HL-60 (cell line): ENCODE measurements around the gene LYAR.

ENCODE experiments used
- DNase-seq, 2 experiments: peaks; one replicate each; pipeline ENCODE4 v3.0.0-alpha.2; 2010 to 2020; ENCODE audit warnings: low read depth in 1 of 2, low spot score in 1 of 2
- H3K27ac ChIP-seq: fragments of 250-450 bp; sonication (Bioruptor Pico); replicated peaks from 2 replicates; pipeline ENCODE4 v1.5.1; 2020; ENCODE audit warnings: mild to moderate bottlenecking, moderate library complexity
- H3K27me3 ChIP-seq: fragments of 250-450 bp; sonication (Bioruptor Pico); 2 replicates; pipeline ENCODE4 v1.5.1; 2021; ENCODE audit warnings: mild to moderate bottlenecking, moderate library complexity; ENCODE audit not compliant: insufficient read depth, poor library complexity, severe bottlenecking
- H3K4me3 ChIP-seq: replicated peaks from 2 replicates; pipeline ENCODE4 v1.5.1; 2011; ENCODE audit warnings: mild to moderate bottlenecking, control low read depth, low read length; ENCODE audit not compliant: insufficient read depth
- GABPA ChIP-seq: IDR thresholded peaks from 2 replicates; pipeline ENCODE4 v1.6.1; 2012; ENCODE audit warnings: low read depth
- POLR2AphosphoS5 ChIP-seq: IDR thresholded peaks from 2 replicates; pipeline ENCODE4 v1.6.1; 2012; ENCODE audit warnings: low read depth
- SPI1 ChIP-seq: IDR thresholded peaks from 2 replicates; pipeline ENCODE4 v1.6.1; 2012; ENCODE audit warnings: low read depth, mild to moderate bottlenecking, borderline replicate concordance
- TF ChIP-seq, protein P1 (sequence below): IDR thresholded peaks from one replicate; pipeline ENCODE4 v1.5.1; 2011; ENCODE audit warnings: low read length, control low read depth, inconsistent platforms; ENCODE audit not compliant: insufficient read depth
- TF ChIP-seq, protein P2 (sequence below): IDR thresholded peaks from 2 replicates; pipeline ENCODE4 v1.6.1; 2012; ENCODE audit warnings: low read depth; ENCODE audit not compliant: insufficient replicate concordance

Gene LYAR

DNA sequence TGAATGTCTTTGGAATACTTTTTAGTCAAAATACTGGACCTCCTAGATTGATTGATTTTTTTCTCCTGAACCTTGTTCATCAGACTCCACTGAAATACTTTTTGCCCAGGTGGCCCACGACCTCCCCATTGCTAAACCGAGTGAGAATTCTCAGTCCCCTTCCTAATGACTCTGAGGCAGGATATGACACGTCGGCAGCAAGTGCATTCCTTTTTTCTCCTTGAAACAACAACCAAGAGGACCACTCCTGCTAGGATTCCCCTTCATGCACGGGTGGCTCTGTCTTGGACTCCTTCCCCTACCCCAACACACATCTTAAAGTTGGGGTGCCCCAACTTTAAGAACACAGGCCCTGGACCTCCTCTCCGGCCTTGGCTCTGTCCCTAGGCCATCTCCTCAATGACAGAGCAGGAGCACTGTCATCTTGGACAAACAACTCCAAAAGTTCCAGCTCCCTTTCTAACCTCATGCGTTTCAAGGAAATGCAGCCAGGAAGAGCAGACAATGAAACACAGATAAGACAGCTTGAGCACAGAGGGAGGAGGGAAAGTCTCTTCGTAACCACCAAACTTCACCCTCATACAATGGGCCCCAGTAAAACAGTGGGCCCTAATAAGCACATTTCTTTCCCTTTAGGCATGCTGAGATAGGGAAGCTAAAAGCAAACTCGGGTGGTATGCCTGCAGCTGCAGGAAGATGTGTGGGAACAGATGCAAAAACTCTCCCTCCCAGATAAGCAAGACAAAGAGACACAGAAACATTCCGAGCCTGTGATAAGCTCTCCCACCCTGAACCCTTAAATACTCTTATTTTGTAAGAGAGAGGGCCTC lies 34.0 kb upstream of the LYAR start:
- H3K27me3 ChIP-seq, result no peaks in the 10 kb centered on the region
- no peak overlapping the region for H3K4me3 ChIP-seq
- H3K27ac ChIP-seq, result no peak overlapping the region
- TF ChIP-seq POLR2AphosphoS5, result no peak
- TF ChIP-seq GABPA, result no peak
- no peak for TF ChIP-seq SPI1
- TF ChIP-seq, protein P1, sequence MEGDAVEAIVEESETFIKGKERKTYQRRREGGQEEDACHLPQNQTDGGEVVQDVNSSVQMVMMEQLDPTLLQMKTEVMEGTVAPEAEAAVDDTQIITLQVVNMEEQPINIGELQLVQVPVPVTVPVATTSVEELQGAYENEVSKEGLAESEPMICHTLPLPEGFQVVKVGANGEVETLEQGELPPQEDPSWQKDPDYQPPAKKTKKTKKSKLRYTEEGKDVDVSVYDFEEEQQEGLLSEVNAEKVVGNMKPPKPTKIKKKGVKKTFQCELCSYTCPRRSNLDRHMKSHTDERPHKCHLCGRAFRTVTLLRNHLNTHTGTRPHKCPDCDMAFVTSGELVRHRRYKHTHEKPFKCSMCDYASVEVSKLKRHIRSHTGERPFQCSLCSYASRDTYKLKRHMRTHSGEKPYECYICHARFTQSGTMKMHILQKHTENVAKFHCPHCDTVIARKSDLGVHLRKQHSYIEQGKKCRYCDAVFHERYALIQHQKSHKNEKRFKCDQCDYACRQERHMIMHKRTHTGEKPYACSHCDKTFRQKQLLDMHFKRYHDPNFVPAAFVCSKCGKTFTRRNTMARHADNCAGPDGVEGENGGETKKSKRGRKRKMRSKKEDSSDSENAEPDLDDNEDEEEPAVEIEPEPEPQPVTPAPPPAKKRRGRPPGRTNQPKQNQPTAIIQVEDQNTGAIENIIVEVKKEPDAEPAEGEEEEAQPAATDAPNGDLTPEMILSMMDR, result no peak
- TF ChIP-seq, protein P2, sequence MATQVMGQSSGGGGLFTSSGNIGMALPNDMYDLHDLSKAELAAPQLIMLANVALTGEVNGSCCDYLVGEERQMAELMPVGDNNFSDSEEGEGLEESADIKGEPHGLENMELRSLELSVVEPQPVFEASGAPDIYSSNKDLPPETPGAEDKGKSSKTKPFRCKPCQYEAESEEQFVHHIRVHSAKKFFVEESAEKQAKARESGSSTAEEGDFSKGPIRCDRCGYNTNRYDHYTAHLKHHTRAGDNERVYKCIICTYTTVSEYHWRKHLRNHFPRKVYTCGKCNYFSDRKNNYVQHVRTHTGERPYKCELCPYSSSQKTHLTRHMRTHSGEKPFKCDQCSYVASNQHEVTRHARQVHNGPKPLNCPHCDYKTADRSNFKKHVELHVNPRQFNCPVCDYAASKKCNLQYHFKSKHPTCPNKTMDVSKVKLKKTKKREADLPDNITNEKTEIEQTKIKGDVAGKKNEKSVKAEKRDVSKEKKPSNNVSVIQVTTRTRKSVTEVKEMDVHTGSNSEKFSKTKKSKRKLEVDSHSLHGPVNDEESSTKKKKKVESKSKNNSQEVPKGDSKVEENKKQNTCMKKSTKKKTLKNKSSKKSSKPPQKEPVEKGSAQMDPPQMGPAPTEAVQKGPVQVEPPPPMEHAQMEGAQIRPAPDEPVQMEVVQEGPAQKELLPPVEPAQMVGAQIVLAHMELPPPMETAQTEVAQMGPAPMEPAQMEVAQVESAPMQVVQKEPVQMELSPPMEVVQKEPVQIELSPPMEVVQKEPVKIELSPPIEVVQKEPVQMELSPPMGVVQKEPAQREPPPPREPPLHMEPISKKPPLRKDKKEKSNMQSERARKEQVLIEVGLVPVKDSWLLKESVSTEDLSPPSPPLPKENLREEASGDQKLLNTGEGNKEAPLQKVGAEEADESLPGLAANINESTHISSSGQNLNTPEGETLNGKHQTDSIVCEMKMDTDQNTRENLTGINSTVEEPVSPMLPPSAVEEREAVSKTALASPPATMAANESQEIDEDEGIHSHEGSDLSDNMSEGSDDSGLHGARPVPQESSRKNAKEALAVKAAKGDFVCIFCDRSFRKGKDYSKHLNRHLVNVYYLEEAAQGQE, result no peak
- no peak for DNase-seq

DNA sequence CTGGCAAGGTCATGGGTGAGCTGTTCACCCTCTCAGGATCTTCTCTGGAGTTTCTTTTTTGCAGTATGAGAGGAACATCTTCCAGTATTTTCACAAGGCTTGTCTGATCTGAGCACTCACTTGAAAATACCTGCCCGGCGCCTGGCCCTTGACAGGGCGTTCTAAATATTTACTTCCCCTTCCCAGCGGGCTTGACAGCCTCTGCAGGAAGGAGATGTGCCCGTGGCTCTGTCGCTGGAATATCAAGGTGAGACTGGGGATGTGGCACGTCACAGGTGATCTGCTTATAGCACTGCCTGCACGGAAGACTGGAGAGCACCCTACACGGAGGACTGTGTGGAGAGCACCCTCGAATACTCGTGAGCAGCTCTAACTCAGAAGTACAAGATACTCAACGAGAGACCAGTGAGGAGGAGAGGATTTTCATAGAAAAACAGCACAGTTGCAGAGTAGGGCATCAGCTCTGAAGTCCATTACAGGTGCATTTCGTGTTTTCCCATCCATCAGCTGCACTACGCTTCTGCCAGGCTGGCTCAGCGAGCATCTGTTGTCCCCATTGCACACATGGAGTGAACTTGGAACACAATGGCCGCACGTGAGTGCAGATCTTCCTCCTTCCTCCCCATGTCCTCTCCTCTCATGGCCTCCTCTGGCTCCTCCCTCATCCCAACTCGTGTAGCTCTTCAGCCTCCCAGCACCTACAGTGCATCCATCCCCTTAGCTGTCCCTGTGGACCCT lies 32.2 kb upstream of the LYAR start:
- H3K27ac ChIP-seq, result no peak overlapping the region
- TF ChIP-seq, protein P2, result no peak
- no peak for TF ChIP-seq GABPA
- TF ChIP-seq SPI1, result no peak
- TF ChIP-seq POLR2AphosphoS5, result no peak
- TF ChIP-seq, protein P1, result no peak
- no peak for DNase-seq

DNA sequence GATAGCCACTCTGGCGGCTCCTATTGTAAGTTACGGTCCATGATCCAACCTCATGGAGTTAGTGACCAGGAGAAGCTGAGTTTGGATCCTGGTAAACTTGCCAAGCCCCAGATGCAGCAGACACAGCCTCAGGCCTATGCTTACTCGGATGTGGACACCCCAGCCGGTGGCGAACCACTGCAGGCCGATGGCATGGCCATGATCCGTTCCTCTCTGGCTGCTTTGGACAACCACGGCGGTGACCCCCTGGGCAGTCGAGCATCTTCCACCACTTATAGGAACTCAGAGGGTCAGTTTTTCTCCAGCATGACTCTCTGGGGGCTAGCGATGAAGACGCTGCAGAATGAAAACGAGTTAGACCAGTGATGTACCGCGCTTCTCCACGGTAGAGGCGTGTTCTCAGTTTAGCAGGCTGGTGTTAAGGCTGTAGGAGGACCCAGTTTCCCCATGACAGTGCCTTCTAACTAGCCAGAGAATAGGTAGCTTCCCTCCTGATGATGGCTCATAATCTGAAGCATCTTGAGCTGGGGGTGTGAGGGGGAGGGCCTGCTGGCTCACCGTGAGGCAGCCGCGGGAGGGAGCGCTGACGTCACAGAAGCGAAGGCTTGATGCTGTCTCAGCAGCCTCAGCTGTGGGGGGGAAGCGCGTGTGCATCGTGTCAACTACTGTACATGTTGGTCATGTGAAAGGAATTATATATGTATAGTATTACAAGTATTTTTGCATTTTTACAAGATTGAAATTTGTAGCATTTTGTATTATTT lies 31.2 kb upstream of the LYAR start:
- Histone ChIP-seq H3K27ac (no peak overlapping the region), H3K27me3 (no peaks in the 10 kb centered on the region), H3K4me3 (no peak overlapping the region)
- TF ChIP-seq GABPA (no peak), SPI1 (no peak), POLR2AphosphoS5 (no peak)
- TF ChIP-seq, protein P2, result no peak
- TF ChIP-seq, protein P1, result no peak
- DNase-seq, result no peak

More for the DNA sequence above, 32.2 kb upstream of the LYAR start:
- H3K4me3 ChIP-seq, result no peak overlapping the region
- H3K27me3 ChIP-seq, result no peaks in the 10 kb centered on the region
